Nephron (organoid): ENCODE results near the gene MEAK7.

Experiments
- H3K27ac Mint-ChIP-seq, 3 experiments: 2 replicates each; pipeline ENCODE4 v1.8.0; 2020; ENCODE audit warnings: mixed read lengths in 3 of 3, mild to moderate bottlenecking in 2 of 3, moderate library complexity in 1 of 3
- H3K27me3 Mint-ChIP-seq: 2 replicates; pipeline ENCODE4 v1.8.0; 2021; ENCODE audit warnings: low read depth, mild to moderate bottlenecking, moderate library complexity, mixed read lengths
- H3K36me3 Mint-ChIP-seq: 2 replicates; pipeline ENCODE4 v1.8.0; 2020; ENCODE audit warnings: low read depth, mixed read lengths
- H3K4me1 Mint-ChIP-seq: 2 replicates; pipeline ENCODE4 v1.8.0; 2020; ENCODE audit warnings: mixed read lengths
- H3K4me3 Mint-ChIP-seq, 3 experiments: 2 replicates each; pipeline ENCODE4 v1.8.0; 2020; ENCODE audit warnings: mild to moderate bottlenecking in 3 of 3, mixed read lengths in 3 of 3, moderate library complexity in 2 of 3
- H3K9me3 Mint-ChIP-seq: 2 replicates; pipeline ENCODE4 v1.8.0; 2020; ENCODE audit warnings: mixed read lengths
- TF ChIP-seq, protein P1 (sequence below), 3 experiments: fragments of 200-600 bp; sonication (generic); IDR thresholded peaks; one replicate each; pipeline ENCODE4 v1.5.0; 2021; ENCODE audit warnings: antibody characterized with exemption in 3 of 3; ENCODE audit not compliant: unreplicated experiment in 3 of 3

MEAK7 gene

DNA sequence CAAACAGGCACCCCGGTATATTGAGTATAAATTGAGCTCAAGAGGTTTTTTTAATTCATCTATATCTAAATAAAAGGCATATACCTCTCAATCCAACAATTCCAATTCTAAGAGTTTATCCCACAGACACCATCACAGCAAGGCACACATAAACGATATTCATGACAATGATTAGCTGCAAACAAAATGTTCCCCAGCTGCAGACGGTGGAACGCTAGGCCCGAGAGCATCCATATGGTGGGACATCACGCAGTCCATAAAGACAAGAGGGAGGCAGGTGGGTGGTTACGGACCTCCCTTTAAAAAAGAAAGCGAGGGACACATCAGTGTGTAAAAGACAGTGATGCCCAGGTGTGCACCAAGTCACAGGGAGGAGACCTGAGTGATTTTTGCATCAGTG lies 28.1 kb downstream of the MEAK7 start:
- H3K9me3 Mint-ChIP-seq: peaks cover 18% of the 10 kb centered on the region
- H3K27me3 Mint-ChIP-seq: no peaks in the 10 kb centered on the region
- H3K4me3 Mint-ChIP-seq: no peak overlapping the region
- H3K4me1 Mint-ChIP-seq: peaks cover 6% of the 10 kb centered on the region
- TF ChIP-seq, protein P1, sequence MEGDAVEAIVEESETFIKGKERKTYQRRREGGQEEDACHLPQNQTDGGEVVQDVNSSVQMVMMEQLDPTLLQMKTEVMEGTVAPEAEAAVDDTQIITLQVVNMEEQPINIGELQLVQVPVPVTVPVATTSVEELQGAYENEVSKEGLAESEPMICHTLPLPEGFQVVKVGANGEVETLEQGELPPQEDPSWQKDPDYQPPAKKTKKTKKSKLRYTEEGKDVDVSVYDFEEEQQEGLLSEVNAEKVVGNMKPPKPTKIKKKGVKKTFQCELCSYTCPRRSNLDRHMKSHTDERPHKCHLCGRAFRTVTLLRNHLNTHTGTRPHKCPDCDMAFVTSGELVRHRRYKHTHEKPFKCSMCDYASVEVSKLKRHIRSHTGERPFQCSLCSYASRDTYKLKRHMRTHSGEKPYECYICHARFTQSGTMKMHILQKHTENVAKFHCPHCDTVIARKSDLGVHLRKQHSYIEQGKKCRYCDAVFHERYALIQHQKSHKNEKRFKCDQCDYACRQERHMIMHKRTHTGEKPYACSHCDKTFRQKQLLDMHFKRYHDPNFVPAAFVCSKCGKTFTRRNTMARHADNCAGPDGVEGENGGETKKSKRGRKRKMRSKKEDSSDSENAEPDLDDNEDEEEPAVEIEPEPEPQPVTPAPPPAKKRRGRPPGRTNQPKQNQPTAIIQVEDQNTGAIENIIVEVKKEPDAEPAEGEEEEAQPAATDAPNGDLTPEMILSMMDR (IDR thresholded peaks at IDR 0.05; ENCODE audit: unreplicated experiment in 3 of 3): no peak
- no peak overlapping the region for H3K27ac Mint-ChIP-seq
- peaks cover 67% of the 10 kb centered on the region for H3K36me3 Mint-ChIP-seq

DNA sequence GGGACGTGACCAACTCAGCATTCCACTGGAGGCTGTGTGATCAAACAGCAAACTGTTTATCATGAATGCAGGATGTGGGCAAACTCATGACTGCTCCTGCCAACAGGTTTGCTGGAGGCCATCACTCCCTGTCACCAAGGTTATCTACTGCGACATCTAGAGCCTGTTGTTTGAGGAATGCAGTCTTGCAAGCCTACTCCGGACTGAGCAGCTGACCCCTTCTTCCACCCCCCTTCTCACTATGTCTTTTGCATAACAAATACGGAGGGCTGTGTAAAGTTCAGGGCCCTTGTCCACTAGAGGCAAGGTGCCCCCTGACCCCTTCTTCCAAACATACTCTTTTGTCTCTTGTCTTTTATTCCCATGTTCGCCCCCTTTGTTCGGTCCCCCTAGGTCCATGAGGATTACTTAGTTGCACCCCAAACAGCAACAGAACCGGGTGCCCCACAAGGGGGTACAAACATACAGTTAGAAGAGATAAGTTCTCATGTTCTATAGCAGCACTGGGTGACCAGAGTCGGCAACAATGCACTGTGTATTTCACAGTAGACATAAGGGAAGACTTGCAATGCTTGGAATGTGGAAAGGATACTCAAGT lies 28.7 kb downstream of the MEAK7 start:
- Mint-ChIP-seq H3K36me3 (peaks cover 72% of the 10 kb centered on the region), H3K4me3 (no peak overlapping the region), H3K9me3 (peaks cover 18% of the 10 kb centered on the region), H3K27ac (no peak overlapping the region), H3K4me1 (peaks cover 6% of the 10 kb centered on the region), H3K27me3 (no peaks in the 10 kb centered on the region)
- TF ChIP-seq, protein P1 (IDR thresholded peaks at IDR 0.05; ENCODE audit: unreplicated experiment in 3 of 3): no peak

GRCh38 chr16:84471966-84472365 lies 32.5 kb downstream of the MEAK7 start:
- Mint-ChIP-seq H3K36me3 (peaks cover 63% of the 10 kb centered on the region), H3K4me3 (no peak overlapping the region), H3K27me3 (no peaks in the 10 kb centered on the region), H3K4me1 (no peaks in the 10 kb centered on the region), H3K27ac (no peak overlapping the region), H3K9me3 (peaks cover 26% of the 10 kb centered on the region)
- TF ChIP-seq, protein P1 (IDR thresholded peaks at IDR 0.05; ENCODE audit: unreplicated experiment in 3 of 3): no peak

- H3K27me3 Mint-ChIP-seq: no peaks in the 10 kb centered on the region
- TF ChIP-seq, protein P1 (IDR thresholded peaks at IDR 0.05; ENCODE audit: unreplicated experiment in 3 of 3): no peak
- no peak overlapping the region for H3K27ac Mint-ChIP-seq
- H3K4me3 Mint-ChIP-seq: no peak overlapping the region
- H3K4me1 Mint-ChIP-seq: no peaks in the 10 kb centered on the region
- H3K36me3 Mint-ChIP-seq: peaks cover 66% of the 10 kb centered on the region
- peaks cover 32% of the 10 kb centered on the region for H3K9me3 Mint-ChIP-seq
These were observed 33.1 kb downstream of the MEAK7 start for GRCh38 chr16:84471316-84471715.

DNA sequence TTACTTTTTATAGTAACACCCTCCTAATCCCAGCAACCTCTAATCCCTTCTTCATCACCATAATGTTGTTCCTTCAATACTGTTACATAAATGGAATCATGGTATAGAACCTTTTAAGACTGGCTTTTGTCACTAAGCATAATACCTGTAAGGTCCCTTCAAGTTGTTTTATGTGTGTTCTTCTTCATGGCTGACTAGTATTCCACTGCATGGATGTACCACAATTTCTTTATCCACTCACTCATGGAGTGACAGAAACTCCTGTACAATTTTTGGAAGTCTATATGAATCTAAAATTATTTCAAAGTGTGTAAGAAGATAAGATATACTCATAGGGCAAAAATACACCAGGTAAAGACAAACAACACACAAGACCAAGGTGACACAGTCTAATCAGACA lies 36.8 kb downstream of the MEAK7 start:
- Mint-ChIP-seq H3K36me3 (peaks cover 64% of the 10 kb centered on the region), H3K9me3 (peaks cover 26% of the 10 kb centered on the region), H3K4me3 (no peak overlapping the region), H3K27ac (no peak overlapping the region), H3K27me3 (no peaks in the 10 kb centered on the region), H3K4me1 (peaks cover 9% of the 10 kb centered on the region)
- TF ChIP-seq, protein P1 (IDR thresholded peaks at IDR 0.05; ENCODE audit: unreplicated experiment in 3 of 3): no peak

DNA sequence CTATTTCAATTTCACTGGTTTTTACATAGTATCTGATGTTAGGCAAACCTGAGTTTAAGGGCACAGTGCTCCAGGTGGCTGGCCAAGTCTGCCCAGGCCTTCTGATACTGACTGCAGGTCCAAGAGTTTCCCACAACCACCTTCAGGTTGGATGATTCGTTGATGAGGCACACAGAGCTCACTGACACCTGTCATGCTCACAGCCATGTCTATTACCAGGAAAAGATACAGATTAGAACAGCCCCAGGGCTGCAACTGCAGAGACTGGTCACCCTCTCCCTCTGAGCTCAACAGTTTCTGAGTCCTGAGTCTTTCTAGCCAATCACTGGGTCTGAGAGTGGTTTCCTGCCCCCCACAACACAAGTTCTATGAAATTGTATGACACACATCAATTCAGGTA lies 37.2 kb downstream of the MEAK7 start:
- no peak overlapping the region for H3K4me3 Mint-ChIP-seq
- H3K27me3 Mint-ChIP-seq: no peaks in the 10 kb centered on the region
- H3K36me3 Mint-ChIP-seq: peaks cover 63% of the 10 kb centered on the region
- peaks cover 25% of the 10 kb centered on the region for H3K9me3 Mint-ChIP-seq
- H3K4me1 Mint-ChIP-seq: peaks cover 9% of the 10 kb centered on the region
- H3K27ac Mint-ChIP-seq: no peak overlapping the region
- TF ChIP-seq, protein P1 (IDR thresholded peaks at IDR 0.05; ENCODE audit: unreplicated experiment in 3 of 3): no peak
